Measurements from ENCODE around the gene CD7. TPM values are rescaled to one million over a fixed set of nuclear protein-coding genes. Genes with fewer than 3 reads are reported as not detected.

CD7 gene
- total RNA-seq, 1 donor from 2014 or later = 0.64 TPM

DNA sequence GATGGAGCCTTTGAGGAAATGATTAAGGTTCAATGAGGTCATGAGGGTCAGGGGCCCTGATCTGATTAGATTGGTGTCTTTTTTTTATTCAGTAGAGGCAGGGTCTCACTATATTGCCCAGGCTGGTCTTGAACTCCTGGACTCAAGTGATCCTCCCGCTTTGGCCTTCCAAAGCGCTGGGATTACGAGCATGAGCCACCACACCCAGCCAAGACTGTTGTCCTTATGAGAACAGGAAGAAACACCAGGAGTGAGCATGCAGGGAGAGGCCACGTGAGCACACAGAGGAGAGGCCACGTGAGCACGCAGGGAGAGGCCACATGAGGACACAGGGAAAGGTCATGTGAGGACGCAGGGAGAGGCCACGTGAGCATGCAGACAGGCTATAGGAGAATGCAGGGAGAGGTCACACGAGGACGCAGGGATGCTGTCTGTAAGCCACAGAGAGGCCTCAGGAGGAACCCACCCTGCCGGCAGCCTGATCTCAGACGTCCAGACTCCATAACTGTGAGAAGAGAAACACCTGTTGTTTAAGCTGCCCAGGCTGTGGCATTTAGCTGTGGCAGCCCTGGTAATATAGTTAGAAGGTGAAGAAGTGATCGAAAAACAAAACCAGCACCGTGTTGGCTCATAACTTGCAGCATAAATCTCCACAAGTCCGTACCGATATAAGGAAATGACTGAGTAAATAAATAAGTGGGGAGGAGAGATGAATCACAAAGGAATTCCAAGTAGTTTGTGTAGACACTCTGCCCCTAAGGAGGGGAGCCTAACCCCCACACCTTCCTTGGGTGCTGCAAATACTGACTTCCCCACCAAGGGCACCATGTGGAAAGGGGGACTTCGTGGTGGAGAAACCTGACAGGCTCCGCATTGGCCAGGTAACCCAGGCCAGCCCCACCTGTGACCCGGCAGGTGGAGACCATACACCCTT is 29.3 kb downstream of the CD7 start:
- ATAC-seq = peak; percentile 55
- peak; percentile 85 for DNase-seq
- intact Hi-C loops (cut with micrococcal nuclease) = no loop called here

DNA sequence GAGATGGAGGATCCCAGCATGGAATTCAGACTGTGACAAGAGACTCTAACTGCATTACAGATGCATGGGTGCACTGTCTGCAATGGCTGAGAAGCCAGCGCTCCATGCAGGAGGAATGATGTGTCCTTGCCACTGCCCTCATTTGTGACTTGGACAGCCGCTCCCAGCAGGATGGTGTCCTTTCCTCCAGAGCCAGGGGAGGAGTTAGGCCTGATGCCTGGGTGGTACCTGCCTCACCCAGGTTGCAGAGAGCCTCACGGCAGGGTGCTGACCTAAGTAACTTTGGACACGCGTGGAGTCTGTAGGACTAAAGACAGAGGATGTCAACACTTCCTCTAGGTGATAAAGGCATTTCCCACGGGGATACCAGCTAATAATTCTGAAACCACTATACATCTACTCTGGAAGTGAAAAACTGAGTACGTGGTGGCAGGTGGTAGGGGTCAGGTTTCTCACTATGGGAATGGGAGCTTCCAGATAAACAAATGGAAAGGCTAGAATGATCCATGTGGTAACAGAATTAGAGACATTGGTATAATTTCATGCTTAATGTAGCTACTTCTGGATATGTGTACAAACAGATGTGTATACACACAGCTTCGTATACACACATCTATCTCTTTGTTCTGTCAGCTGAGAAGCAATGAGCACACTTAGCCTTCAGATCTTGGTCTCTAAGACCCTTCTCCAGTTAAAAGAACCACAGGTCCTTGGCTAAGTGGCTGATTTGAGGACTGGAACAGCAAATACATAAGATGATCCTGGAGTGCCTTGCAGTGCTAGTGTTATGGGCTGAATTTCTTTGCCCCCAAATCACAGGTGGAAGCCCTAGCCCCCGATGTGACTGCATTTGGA is 30.2 kb downstream of the CD7 start:
- intact Hi-C loops (cut with micrococcal nuclease) = no loop called here
- no peak for ATAC-seq
- DNase-seq = no peak

- no peak for DNase-seq
- intact Hi-C loops (cut with micrococcal nuclease) = no loop called here
- no peak for ATAC-seq
These were observed 32.3 kb downstream of the CD7 start for GRCh38 chr17:82285141-82285540.

GRCh38 chr17:82283208-82283749 is 34.1 kb downstream of the CD7 start:
- no peak for DNase-seq
- intact Hi-C loops (cut with micrococcal nuclease) = no loop called here
- ATAC-seq = no peak

DNA sequence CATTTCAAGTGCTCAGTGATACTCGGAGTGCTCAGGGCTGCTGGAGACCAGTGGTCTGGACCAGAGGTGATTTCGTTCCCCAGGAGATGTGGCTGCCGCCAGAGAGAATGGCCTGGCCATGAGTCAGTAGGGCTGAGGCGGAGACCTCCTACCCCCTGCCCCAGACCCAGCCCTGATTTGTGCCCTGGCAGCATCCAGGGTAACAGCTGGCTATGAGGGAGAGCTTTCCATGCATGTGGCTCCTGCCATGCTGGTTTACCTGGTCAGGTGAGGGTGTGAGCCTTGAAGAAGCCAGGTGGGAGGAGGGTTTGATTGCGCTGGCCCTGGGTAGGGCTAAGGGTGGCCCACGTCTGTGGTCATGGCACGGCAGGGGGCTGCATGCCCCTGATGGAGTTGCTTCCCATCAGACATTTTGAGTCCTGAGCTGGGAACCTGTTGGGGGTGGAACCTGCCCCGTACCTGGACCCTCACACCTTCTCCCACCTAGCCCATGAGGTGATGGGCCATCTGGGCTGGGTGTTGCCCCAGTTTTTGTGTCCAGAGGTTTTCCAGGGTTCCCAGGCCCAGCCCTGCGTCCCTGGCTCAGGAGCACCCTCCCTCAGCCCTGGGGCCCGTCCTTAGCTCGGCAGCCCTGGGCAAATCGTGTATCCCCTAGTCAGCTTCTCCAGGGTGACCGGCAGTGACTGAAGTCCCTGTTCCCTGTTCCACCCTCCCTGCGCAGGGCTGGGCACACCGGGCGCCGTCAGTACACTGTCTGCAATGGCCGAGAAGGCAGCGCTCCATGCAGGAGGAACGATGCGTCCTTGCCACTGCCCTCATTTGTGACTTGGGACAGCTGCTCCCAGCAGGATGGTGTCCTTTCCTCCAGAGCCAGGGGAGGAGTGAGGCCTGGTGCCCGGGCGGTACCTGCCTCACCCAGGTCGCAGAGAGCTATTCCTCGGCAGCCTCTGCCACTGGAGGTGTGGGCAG is 34.9 kb downstream of the CD7 start:
- no peak for DNase-seq
- intact Hi-C loops (cut with micrococcal nuclease) = no loop called here
- ATAC-seq = no peak

DNA sequence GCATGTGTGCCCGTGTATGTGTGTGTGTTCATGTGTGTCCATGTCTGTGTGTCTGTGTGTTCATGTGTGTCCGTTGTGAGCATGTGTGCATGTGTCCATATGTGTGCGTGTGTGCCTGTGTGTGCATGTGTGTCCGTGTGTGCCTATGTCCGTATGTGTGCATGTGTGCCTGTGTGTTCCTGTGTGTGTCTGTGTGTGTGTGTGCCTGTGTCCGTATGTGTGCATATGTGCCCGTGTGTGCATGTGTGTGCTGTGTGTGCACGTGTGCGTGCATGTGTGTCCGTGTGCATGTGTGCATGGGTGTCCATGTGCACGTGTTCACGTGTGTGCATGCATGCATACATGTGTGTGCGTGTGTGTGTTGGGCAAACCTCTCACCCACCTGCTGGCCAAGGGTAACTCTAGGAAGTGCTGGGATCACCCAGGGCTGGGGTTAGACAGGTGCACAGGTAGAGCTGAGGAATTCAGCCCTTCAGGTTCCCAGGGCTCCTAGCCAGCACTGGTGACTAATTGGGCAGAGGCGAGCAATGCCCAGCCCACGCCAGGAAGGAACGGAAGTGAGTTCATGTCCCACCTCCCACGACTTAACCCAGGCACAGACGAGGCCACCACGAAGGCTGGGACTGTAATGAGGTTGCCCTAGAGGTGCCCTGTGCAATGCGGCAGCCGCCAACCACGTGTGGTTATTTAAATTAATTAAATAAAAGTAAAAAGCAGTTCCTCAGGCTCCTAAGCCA is 35.7 kb downstream of the CD7 start:
- intact Hi-C loops (cut with micrococcal nuclease) = no loop called here
- ATAC-seq (no peak), DNase-seq (no peak)

DNA sequence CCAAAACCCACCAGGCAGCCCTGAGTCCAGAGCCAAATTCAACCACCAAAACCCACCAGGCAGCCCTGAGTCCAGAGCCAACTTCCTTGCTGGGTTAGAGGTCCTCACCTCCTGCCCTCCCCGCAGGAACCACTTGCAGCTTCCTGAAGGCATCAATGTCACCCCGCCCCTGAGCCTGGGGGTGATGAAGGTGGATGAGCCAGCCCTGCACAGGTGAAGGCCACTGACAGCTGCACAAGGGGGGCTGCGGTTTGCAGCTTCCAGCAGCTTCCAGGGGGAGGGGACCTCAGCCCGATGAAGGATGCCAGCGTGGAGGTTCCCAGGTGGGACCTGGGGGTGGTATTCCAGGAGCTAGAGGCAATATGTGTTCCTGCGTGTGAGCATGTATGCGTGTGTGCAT is 36.3 kb downstream of the CD7 start:
- intact Hi-C loops (cut with micrococcal nuclease) = no loop called here
- ATAC-seq (no peak), DNase-seq (no peak)

DNA sequence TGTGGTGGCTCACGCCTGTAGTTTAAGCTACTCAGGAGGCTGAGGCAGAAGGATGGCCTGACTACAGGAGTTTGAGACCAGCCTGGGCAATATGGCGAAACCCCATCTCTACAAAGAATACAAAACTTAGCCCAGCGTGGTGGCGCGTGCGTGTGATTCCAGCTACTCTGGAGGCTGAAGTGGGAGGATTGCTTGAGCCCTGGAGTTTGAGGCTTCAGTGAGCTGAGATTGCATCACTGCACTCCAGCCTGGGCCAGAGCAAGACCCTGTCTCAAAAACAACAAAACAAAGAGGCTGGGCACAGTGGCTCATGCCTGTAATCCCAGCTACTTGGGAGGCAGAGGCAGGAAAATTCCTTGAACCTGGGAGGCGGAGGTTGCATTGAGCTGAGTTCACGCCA is 36.9 kb downstream of the CD7 start:
- no peak for DNase-seq
- intact Hi-C loops (cut with micrococcal nuclease) = no loop called here
- ATAC-seq = no peak

- intact Hi-C loops (cut with micrococcal nuclease) = no loop called here
- ATAC-seq (no peak), DNase-seq (no peak)
These were observed 38.5 kb downstream of the CD7 start for GRCh38 chr17:82278786-82279391.

GRCh38 chr17:82278308-82278707 is 39.1 kb downstream of the CD7 start:
- no peak for DNase-seq
- ATAC-seq = no peak
- intact Hi-C loops (cut with micrococcal nuclease) = no loop called here

DNA sequence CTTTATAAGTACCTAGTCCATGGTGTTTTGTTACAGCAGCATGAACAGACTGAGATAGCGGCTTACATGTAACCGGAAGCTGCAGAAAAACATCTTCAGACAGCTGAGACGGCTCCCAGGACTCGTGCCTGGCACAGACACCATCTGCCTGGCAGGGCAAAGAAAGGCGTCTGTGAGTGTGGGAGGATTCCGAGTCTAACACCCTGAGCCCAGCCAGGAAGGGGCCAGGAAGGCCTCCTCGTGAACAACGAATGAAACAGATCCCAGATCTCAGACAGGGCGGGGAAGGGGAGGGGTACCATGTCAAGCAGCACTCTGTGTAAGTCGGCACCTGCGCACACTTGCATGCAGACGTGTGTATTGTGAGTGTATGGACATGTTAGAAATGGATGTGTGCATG is 39.6 kb downstream of the CD7 start:
- DNase-seq (no peak), ATAC-seq (no peak)
- intact Hi-C loops (cut with micrococcal nuclease) = no loop called here

DNA sequence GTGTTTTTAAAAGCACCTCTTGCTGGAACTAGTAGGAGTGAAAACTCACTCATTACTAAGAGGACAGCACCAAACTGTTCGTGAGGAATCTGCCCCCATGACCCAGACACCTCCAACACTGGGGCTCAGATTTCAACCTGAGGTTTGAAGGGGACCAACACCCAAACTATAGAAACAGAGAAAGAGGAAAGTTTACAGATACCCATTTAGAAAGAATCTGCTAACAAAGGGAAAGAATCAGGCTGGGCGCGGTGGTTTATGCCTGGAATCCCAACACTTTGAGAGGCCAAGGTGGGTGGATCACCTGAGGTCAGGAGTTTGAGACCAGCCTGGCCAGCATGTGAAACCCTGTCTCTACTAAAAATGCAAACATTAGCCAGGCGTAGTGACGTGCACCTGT is 40.5 kb downstream of the CD7 start:
- ATAC-seq = no peak
- DNase-seq = no peak
- intact Hi-C loops (cut with micrococcal nuclease) = no loop called here

- intact Hi-C loops (cut with micrococcal nuclease) = no loop called here
- ATAC-seq (no peak), DNase-seq (no peak)
These were observed 42.1 kb downstream of the CD7 start for GRCh38 chr17:82275326-82275725.

- intact Hi-C loops (cut with micrococcal nuclease) = no loop called here
- no peak for DNase-seq
- ATAC-seq = no peak
These were observed 43.0 kb downstream of the CD7 start for GRCh38 chr17:82274134-82275020.

GRCh38 chr17:82273327-82274133 is 43.9 kb downstream of the CD7 start, which contains the start of gene CSNK1D:
TSS of gene CSNK1D (minus strand) at chr17:82273700. CDS start at chr17:82273381, 319 bp downstream.
- ATAC-seq (peak; percentile 94), DNase-seq (peak; percentile 97)
- intact Hi-C loops (cut with micrococcal nuclease) = no loop called here
